A549 (cell line): ENCODE results near the gene TOM1L1. TPM values are rescaled to one million over a fixed set of nuclear protein-coding genes. Genes with fewer than 3 reads are reported as not detected.

ENCODE experiments used
- ATAC-seq, 2 experiments: fragments of 200-7000 bp in 1 of 2; fragments of >200 bp in 1 of 2; cut with Nextera tagmentation in 1 of 2; cut with Tn5 transposase in 1 of 2; 3 replicates each; pipeline versions ENCODE4 v1.8.0 to v1.9.1; 2018 to 2020; ENCODE audit warnings: mild to moderate bottlenecking in 1 of 2, moderate library complexity in 1 of 2
- CTCF ChIA-PET: fragments of 300-600 bp; sonication (Branson Sonifier 250); formaldehyde crosslinking; extraction: SDS; loops from one replicate; lab custom pipeline; 2021; ENCODE audit warnings: antibody characterized with exemption, inconsistent platforms; lab: Yijun Ruan, JAX
- POLR2A ChIA-PET: fragments of 350-600 bp; formaldehyde crosslinking; extraction: SDS; loops from one replicate; lab custom pipeline; 2021; ENCODE audit warnings: antibody characterized with exemption, inconsistent platforms; lab: Yijun Ruan, JAX
- DNase-seq, 2 experiments: peaks; one replicate each; pipeline versions ENCODE4 v3.0.0 to v3.0.0-alpha.2; 2011 to 2016; ENCODE audit warnings: low read depth in 1 of 2, low spot score in 1 of 2
- FAIRE-seq: peaks from 2 replicates; lab custom pipeline; 2011; peaks lifted over from hg19 to GRCh38; lab: Jason Lieb, UNC
- H3K27ac ChIP-seq, 2 experiments: fragments of >200 bp; sonication (Bioruptor Twin); formaldehyde crosslinking; 3 replicates each; pipeline ENCODE4 v1.5.1; 2016 to 2017
- H3K4me1 ChIP-seq: fragments of >200 bp; sonication (Bioruptor Twin); formaldehyde crosslinking; 3 replicates; pipeline ENCODE4 v1.6.1; 2016
- H3K4me2 ChIP-seq: fragments of >200 bp; sonication (Bioruptor Twin); formaldehyde crosslinking; 3 replicates; pipeline ENCODE4 v1.6.1; 2016
- H3K4me3 ChIP-seq: fragments of >200 bp; sonication (Bioruptor Twin); formaldehyde crosslinking; 3 replicates; pipeline ENCODE4 v1.5.1; 2016
- H3K9me3 ChIP-seq: fragments of >200 bp; sonication (Bioruptor Twin); formaldehyde crosslinking; 3 replicates; pipeline ENCODE4 v1.6.1; 2016
- BHLHE40 ChIP-seq: IDR thresholded peaks from 2 replicates; pipeline ENCODE4 v1.6.1; 2012; ENCODE audit warnings: low read depth, low read length, inconsistent platforms
- CHD2 ChIP-seq: fragments of 150-350 bp; IDR thresholded peaks from 2 replicates; pipeline ENCODE4 v1.6.1; 2014; ENCODE audit warnings: low read length; ENCODE audit not compliant: partially characterized antibody
- EHF ChIP-seq: fragments of 250-450 bp; sonication (Bioruptor Pico); IDR thresholded peaks from 2 replicates; pipeline ENCODE4 v1.5.0; 2020; ENCODE audit warnings: mild to moderate bottlenecking
- EHMT2 ChIP-seq: fragments of 200-600 bp; sonication (generic); IDR thresholded peaks from 2 replicates; pipeline ENCODE4 v1.6.1; 2016; ENCODE audit warnings: antibody characterized with exemption, low read depth, mild to moderate bottlenecking, moderate library complexity
- EP300 ChIP-seq, 2 experiments: fragments of >200 bp; sonication (Bioruptor Twin); formaldehyde crosslinking; IDR thresholded peaks; 2 replicates in 1 of 2; 3 replicates in 1 of 2; pipeline ENCODE4 v1.6.1; 2016 to 2017
- ESRRA ChIP-seq: fragments of 150-350 bp; IDR thresholded peaks from 2 replicates; pipeline ENCODE4 v1.6.1; 2014; ENCODE audit warnings: mild to moderate bottlenecking, low read length, borderline replicate concordance
- FOSB ChIP-seq: fragments of 250-450 bp; sonication (Bioruptor Pico); IDR thresholded peaks from 2 replicates; pipeline ENCODE4 v1.5.0; 2020; ENCODE audit warnings: mild to moderate bottlenecking, moderate library complexity
- HDAC2 ChIP-seq: fragments of 200-600 bp; sonication (generic); IDR thresholded peaks from 2 replicates; pipeline ENCODE4 v1.6.1; 2016
- JUN ChIP-seq, 2 experiments: fragments of >200 bp; sonication (Bioruptor Twin); formaldehyde crosslinking; IDR thresholded peaks; 2 replicates in 1 of 2; 3 replicates in 1 of 2; pipeline ENCODE4 v1.6.1; 2016 to 2017
- KDM5A ChIP-seq: fragments of 200-600 bp; sonication (generic); IDR thresholded peaks from 2 replicates; pipeline ENCODE4 v1.6.1; 2016; ENCODE audit warnings: antibody characterized with exemption, mild to moderate bottlenecking
- MAX ChIP-seq: IDR thresholded peaks from 2 replicates; pipeline ENCODE4 v1.6.1; 2012
- PHF8 ChIP-seq: fragments of 200-600 bp; sonication (generic); IDR thresholded peaks from 2 replicates; pipeline ENCODE4 v1.6.1; 2016; ENCODE audit warnings: low read depth, mild to moderate bottlenecking, antibody characterized with exemption, moderate library complexity, borderline replicate concordance
- POLR2A ChIP-seq: IDR thresholded peaks from 2 replicates; pipeline ENCODE4 v1.6.1; 2012; ENCODE audit warnings: mild to moderate bottlenecking, low read length
- POLR2AphosphoS2 ChIP-seq: conservative IDR thresholded peaks from 2 replicates; pipeline ENCODE4 v1.6.1; 2012; ENCODE audit warnings: low read length, improper control_type of control experiment, inconsistent platforms
- RARB ChIP-seq: fragments of 250-450 bp; sonication (Bioruptor Pico); IDR thresholded peaks from 2 replicates; pipeline ENCODE4 v1.8.0; 2021; ENCODE audit warnings: mild to moderate bottlenecking, moderate library complexity
- REST ChIP-seq: fragments of 200-600 bp; sonication (generic); IDR thresholded peaks from 2 replicates; pipeline ENCODE4 v1.6.1; 2016; ENCODE audit warnings: antibody characterized with exemption, mild to moderate bottlenecking, moderate library complexity
- SREBF2 ChIP-seq: fragments of 450-650 bp; IDR thresholded peaks from 2 replicates; pipeline ENCODE4 v1.6.1; 2014; ENCODE audit warnings: mild to moderate bottlenecking, moderate library complexity
- USF2 ChIP-seq: fragments of 450-650 bp; IDR thresholded peaks from 2 replicates; pipeline ENCODE4 v1.6.1; 2014; ENCODE audit warnings: antibody characterized with exemption
- ZNF302 ChIP-seq: fragments of 250-450 bp; sonication (Bioruptor Pico); IDR thresholded peaks from 2 replicates; pipeline ENCODE4 v1.9.0; 2021; ENCODE audit warnings: inconsistent platforms, mild to moderate bottlenecking, moderate library complexity
- ZSCAN20 ChIP-seq: fragments of 250-450 bp; sonication (Bioruptor Pico); IDR thresholded peaks from 2 replicates; pipeline ENCODE4 v1.8.0; 2022; ENCODE audit warnings: mild to moderate bottlenecking, moderate library complexity
- WGBS: methylation state at CpG from one replicate; pipeline ENCODE4 v1.1.6; 2017; ENCODE audit errors: missing lambda C conversion rate; 5-methylcytosine and 5-hydroxymethylcytosine counted together
- polyA plus RNA-seq, 4 experiments: library from polyadenylated mRNA; depleted of rRNA in 3 of 4; stranded (reverse); fragments of >200 nt; fragmentation: RNase III in 1 of 4; extraction: RNeasy Plus Mini Kit Qiagen cat#74134 plus additional on column Dnase treatment in 1 of 4; gene quantifications; 2 replicates in 3 of 4; 3 replicates in 1 of 4; pipeline ENCODE4 v1.2.3, GENCODE V29; 2011 to 2017
- TF ChIP-seq, protein P1 (sequence below): fragments of >200 bp; sonication (Bioruptor Twin); formaldehyde crosslinking; IDR thresholded peaks from 3 replicates; pipeline ENCODE4 v1.5.1; 2016
- TF ChIP-seq, protein P2 (sequence below): fragments of >200 bp; sonication (Bioruptor Twin); formaldehyde crosslinking; IDR thresholded peaks from 2 replicates; pipeline ENCODE4 v1.6.1; 2016
- TF ChIP-seq, protein P3 (sequence below): fragments of 250-450 bp; sonication (Bioruptor Pico); IDR thresholded peaks from 2 replicates; pipeline ENCODE4 v1.5.0; 2021; ENCODE audit warnings: mild to moderate bottlenecking, moderate library complexity, borderline replicate concordance

Gene TOM1L1
- polyA plus RNA-seq, 2 of the 4 experiments (the other 2 are of a cell fraction), result 53.4 to 117 TPM

DNA sequence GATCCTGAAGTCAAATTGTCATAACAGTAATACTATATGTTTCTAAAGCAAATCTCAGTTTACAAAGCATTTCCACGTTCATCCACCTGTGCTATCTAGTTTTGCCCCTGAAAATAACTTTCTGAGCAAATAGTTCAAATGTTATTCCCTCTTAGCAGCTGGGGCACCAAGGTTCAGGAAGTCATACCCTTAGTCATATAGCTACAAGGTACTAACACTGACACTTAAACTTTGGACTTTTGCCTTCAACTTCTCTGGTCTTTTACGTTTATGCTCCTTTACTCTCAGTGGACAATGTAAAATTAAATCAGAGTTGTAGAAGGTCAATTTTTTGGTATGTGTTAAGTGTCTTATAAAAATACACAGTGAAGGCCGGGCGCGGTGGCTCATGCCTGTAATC lies 34.8 kb downstream of the TOM1L1 start:
- CTCF ChIA-PET, result no interaction called here

GRCh38 chr17:54937018-54937417 lies 36.4 kb downstream of the TOM1L1 start:
- TF ChIP-seq KDM5A (no peak), CHD2 (no peak), EHF (CRISPR knock-in tag) (no peak), RARB (CRISPR knock-in tag) (no peak), FOSB (CRISPR knock-in tag) (no peak), ZNF302 (no peak), SREBF2 (no peak), POLR2AphosphoS2 (no peak), JUN (IDR thresholded peaks at IDR 0.05) (no peak), PHF8 (no peak), BHLHE40 (no peak), MAX (no peak), HDAC2 (no peak)
- TF ChIP-seq, protein P1, sequence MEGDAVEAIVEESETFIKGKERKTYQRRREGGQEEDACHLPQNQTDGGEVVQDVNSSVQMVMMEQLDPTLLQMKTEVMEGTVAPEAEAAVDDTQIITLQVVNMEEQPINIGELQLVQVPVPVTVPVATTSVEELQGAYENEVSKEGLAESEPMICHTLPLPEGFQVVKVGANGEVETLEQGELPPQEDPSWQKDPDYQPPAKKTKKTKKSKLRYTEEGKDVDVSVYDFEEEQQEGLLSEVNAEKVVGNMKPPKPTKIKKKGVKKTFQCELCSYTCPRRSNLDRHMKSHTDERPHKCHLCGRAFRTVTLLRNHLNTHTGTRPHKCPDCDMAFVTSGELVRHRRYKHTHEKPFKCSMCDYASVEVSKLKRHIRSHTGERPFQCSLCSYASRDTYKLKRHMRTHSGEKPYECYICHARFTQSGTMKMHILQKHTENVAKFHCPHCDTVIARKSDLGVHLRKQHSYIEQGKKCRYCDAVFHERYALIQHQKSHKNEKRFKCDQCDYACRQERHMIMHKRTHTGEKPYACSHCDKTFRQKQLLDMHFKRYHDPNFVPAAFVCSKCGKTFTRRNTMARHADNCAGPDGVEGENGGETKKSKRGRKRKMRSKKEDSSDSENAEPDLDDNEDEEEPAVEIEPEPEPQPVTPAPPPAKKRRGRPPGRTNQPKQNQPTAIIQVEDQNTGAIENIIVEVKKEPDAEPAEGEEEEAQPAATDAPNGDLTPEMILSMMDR, result no peak
- TF ChIP-seq, protein P2, sequence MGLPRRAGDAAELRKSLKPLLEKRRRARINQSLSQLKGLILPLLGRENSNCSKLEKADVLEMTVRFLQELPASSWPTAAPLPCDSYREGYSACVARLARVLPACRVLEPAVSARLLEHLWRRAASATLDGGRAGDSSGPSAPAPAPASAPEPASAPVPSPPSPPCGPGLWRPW, result no peak
- POLR2A ChIA-PET, result no interaction called here
- ATAC-seq (no peak), FAIRE-seq (no peak), DNase-seq (no peak)
- CTCF ChIA-PET, result no interaction called here
- Histone ChIP-seq H3K4me3 (no peak overlapping the region), H3K4me1 (no peaks in the 10 kb centered on the region), H3K27ac (no peak overlapping the region), H3K9me3 (no peaks in the 10 kb centered on the region), H3K4me2 (no peak overlapping the region)
- 94% methylated on average over 5 of the region's 5 CpGs for WGBS

More for the DNA sequence above, 34.8 kb downstream of the TOM1L1 start:
- DNase-seq (no peak), FAIRE-seq (no peak)
- TF ChIP-seq, protein P3, sequence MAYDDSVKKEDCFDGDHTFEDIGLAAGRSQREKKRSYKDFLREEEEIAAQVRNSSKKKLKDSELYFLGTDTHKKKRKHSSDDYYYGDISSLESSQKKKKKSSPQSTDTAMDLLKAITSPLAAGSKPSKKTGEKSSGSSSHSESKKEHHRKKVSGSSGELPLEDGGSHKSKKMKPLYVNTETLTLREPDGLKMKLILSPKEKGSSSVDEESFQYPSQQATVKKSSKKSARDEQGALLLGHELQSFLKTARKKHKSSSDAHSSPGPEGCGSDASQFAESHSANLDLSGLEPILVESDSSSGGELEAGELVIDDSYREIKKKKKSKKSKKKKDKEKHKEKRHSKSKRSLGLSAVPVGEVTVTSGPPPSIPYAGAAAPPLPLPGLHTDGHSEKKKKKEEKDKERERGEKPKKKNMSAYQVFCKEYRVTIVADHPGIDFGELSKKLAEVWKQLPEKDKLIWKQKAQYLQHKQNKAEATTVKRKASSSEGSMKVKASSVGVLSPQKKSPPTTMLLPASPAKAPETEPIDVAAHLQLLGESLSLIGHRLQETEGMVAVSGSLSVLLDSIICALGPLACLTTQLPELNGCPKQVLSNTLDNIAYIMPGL (CRISPR knock-in tag), result no peak
- TF ChIP-seq, all 56 proteins: peak for 0
- no peak for ATAC-seq
- Histone ChIP-seq H3K4me2 (no peak overlapping the region), H3K27ac (no peak overlapping the region), H3K4me3 (no peak overlapping the region), H3K4me1 (no peaks in the 10 kb centered on the region), H3K9me3 (no peaks in the 10 kb centered on the region)
- 93% methylated on average over 5 of the region's 5 CpGs for WGBS
- POLR2A ChIA-PET, result no interaction called here

GRCh38 chr17:54937426-54937825 lies 36.8 kb downstream of the TOM1L1 start:
- TF ChIP-seq JUN (IDR thresholded peaks at IDR 0.05), result no peak
- TF ChIP-seq REST, result no peak
- TF ChIP-seq ESRRA, result no peak
- no peak for TF ChIP-seq POLR2A
- TF ChIP-seq USF2, result no peak
- no peak for TF ChIP-seq FOSB (CRISPR knock-in tag)
- no peak for TF ChIP-seq EHMT2
- TF ChIP-seq ZSCAN20 (CRISPR knock-in tag), result no peak
- no peak for TF ChIP-seq EP300 (IDR thresholded peaks at IDR 0.05)
- H3K4me2 ChIP-seq, result no peak overlapping the region
- FAIRE-seq (peak; percentile 32), ATAC-seq (no peak), DNase-seq (no peak)
- H3K4me3 ChIP-seq, result no peak overlapping the region
- WGBS, result 92% methylated on average over 1 of the region's 1 CpG
- CTCF ChIA-PET, result no interaction called here
- POLR2A ChIA-PET, result no interaction called here
- H3K9me3 ChIP-seq, result no peaks in the 10 kb centered on the region
- H3K27ac ChIP-seq, result no peak overlapping the region
- no peaks in the 10 kb centered on the region for H3K4me1 ChIP-seq
